Endothelial cell of umbilical vein (primary cell): ENCODE measurements around the gene FBXO44. TPM values are rescaled to one million over a fixed set of nuclear protein-coding genes. Genes with fewer than 3 reads are reported as not detected.

ENCODE experiments used
- BruUV-seq: library from RNA; stranded (reverse); fragments of 400-500 nt; replicated peaks from 2 replicates; lab custom pipeline; 2021; lab: Mats Ljungman, UMichigan
- CTCF ChIA-PET: fragments of 300-600, 350-600 bp; sonication (Branson Sonifier 250); formaldehyde crosslinking; loops from one replicate; lab custom pipeline; 2021; ENCODE audit warnings: antibody characterized with exemption, inconsistent platforms; lab: Charles Lee
- POLR2A ChIA-PET: fragments of 300-600, 350-600 bp; sonication (Branson Sonifier 250); formaldehyde crosslinking; loops from one replicate; lab custom pipeline; 2021; ENCODE audit warnings: antibody characterized with exemption, inconsistent platforms; lab: Charles Lee
- DNase-seq: peaks from one replicate; pipeline ENCODE4 v3.0.0-alpha.2; 2011; ENCODE audit warnings: low read depth, low spot score
- FAIRE-seq: peaks from 2 replicates; lab custom pipeline; 2011; peaks lifted over from hg19 to GRCh38; lab: Jason Lieb, UNC
- H2AFZ ChIP-seq: 2 replicates; pipeline ENCODE4 v1.6.0; 2012; ENCODE audit warnings: low read depth, low read length, control low read depth, inconsistent platforms
- H3K27ac ChIP-seq: 2 replicates; pipeline ENCODE4 v1.5.1; 2011; ENCODE audit warnings: low read depth, mild to moderate bottlenecking, control low read depth, low read length, moderate library complexity; ENCODE audit not compliant: insufficient read depth
- H3K27me3 ChIP-seq, 2 experiments: 2 replicates each; pipeline versions ENCODE4 v1.6.0 to v1.6.1; 2011; ENCODE audit warnings: low read length in 2 of 2, mixed read lengths in 1 of 2; ENCODE audit not compliant: control insufficient read depth in 2 of 2, insufficient read depth in 2 of 2
- H3K36me3 ChIP-seq, 2 experiments: 2 replicates in 1 of 2; 3 replicates in 1 of 2; pipeline ENCODE4 v1.5.1; 2011; ENCODE audit warnings: low read length in 2 of 2, mild to moderate bottlenecking in 1 of 2, moderate library complexity in 1 of 2; ENCODE audit not compliant: control insufficient read depth in 2 of 2, insufficient read depth in 2 of 2; ENCODE audit errors: extremely low read depth in 1 of 2
- H3K4me1 ChIP-seq: 3 replicates; pipeline ENCODE4 v1.5.1; 2011; ENCODE audit warnings: mild to moderate bottlenecking, low read length; ENCODE audit not compliant: control insufficient read depth, insufficient read depth; ENCODE audit errors: extremely low read depth
- H3K4me2 ChIP-seq: 2 replicates; pipeline ENCODE4 v1.6.1; 2011; ENCODE audit warnings: low read length, control low read depth, mixed read lengths; ENCODE audit not compliant: insufficient read depth
- H3K4me3 ChIP-seq, 3 experiments: fragments of 200-600 bp in 1 of 3; sonication (generic), shearing (Covaris generic) in 1 of 3; replicated peaks in 1 of 3; 2 replicates each; pipeline ENCODE4 v1.5.1; 2011 to 2016; ENCODE audit warnings: control low read depth in 3 of 3, low read length in 3 of 3, mild to moderate bottlenecking in 2 of 3, inconsistent platforms in 1 of 3, low read depth in 1 of 3, moderate library complexity in 1 of 3; ENCODE audit not compliant: insufficient read depth in 1 of 3
- H3K79me2 ChIP-seq: 2 replicates; pipeline ENCODE4 v1.6.0; 2012; ENCODE audit warnings: low read length, inconsistent platforms; ENCODE audit not compliant: control insufficient read depth, insufficient read depth
- H3K9ac ChIP-seq: replicated peaks from 2 replicates; pipeline ENCODE3; 2011; ENCODE audit warnings: low read length, control low read depth; ENCODE audit not compliant: insufficient read depth; ENCODE audit errors: extremely low read depth
- H3K9me1 ChIP-seq: replicated peaks from 3 replicates; pipeline ENCODE4 v1.6.0; 2011; ENCODE audit warnings: mild to moderate bottlenecking, low read length; ENCODE audit not compliant: control insufficient read depth, insufficient read depth; ENCODE audit errors: extremely low read depth
- H3K9me3 ChIP-seq: replicated peaks from 2 replicates; pipeline ENCODE4 v1.5.1; 2012; ENCODE audit warnings: low read length, inconsistent platforms; ENCODE audit not compliant: control insufficient read depth, insufficient read depth
- H4K20me1 ChIP-seq: replicated peaks from 2 replicates; pipeline ENCODE3; 2011; ENCODE audit warnings: mild to moderate bottlenecking, low read length; ENCODE audit not compliant: control insufficient read depth, insufficient read depth; ENCODE audit errors: extremely low read depth
- CTCF ChIP-seq, 2 donors: IDR thresholded peaks; 1 replicate in 1 of 2; 2 replicates in 1 of 2; pipeline ENCODE4 v1.5.1; 2011; ENCODE audit warnings: low read length in 2 of 2, mild to moderate bottlenecking in 2 of 2, moderate library complexity in 2 of 2, control low read depth in 1 of 2, inconsistent platforms in 1 of 2, low read depth in 1 of 2; ENCODE audit not compliant: insufficient read depth in 1 of 2; ENCODE audit errors: extremely low read depth in 1 of 2
- EZH2 ChIP-seq: IDR thresholded peaks from 2 replicates; pipeline ENCODE4 v1.6.1; 2012; ENCODE audit warnings: borderline replicate concordance, low read depth, mild to moderate bottlenecking, moderate library complexity, low read length, inconsistent platforms; ENCODE audit not compliant: severe bottlenecking
- FOS ChIP-seq: IDR thresholded peaks from 2 replicates; pipeline ENCODE4 v1.6.1; 2011; ENCODE audit warnings: mild to moderate bottlenecking, low read length, moderate library complexity, borderline replicate concordance; ENCODE audit not compliant: insufficient read depth
- GATA2 ChIP-seq: IDR thresholded peaks from 2 replicates; pipeline ENCODE4 v1.7.0; 2011; ENCODE audit warnings: low read depth, mild to moderate bottlenecking, moderate library complexity, mixed read lengths, low read length; ENCODE audit not compliant: insufficient read length, insufficient read depth
- JUN ChIP-seq: IDR thresholded peaks from 2 replicates; pipeline ENCODE4 v1.6.1; 2011; ENCODE audit warnings: borderline replicate concordance, low read depth; ENCODE audit not compliant: insufficient read length, insufficient read depth
- MAX ChIP-seq: IDR thresholded peaks from 2 replicates; pipeline ENCODE4 v1.6.1; 2011; ENCODE audit not compliant: insufficient read depth, insufficient read length
- MYC ChIP-seq: IDR thresholded peaks from one replicate; pipeline ENCODE4 v1.6.1; 2011; ENCODE audit warnings: mild to moderate bottlenecking, low read depth, low read length
- POLR2A ChIP-seq: IDR thresholded peaks from 2 replicates; pipeline ENCODE4 v1.6.1; 2012; ENCODE audit warnings: low read depth, mild to moderate bottlenecking, control low read depth, low read length
- POLR2AphosphoS5 ChIP-seq: IDR thresholded peaks from 2 replicates; pipeline ENCODE4 v1.6.1; 2012; ENCODE audit warnings: low read depth, mild to moderate bottlenecking, control low read depth, low read length, moderate library complexity; ENCODE audit not compliant: insufficient read depth
- dilution Hi-C: fragments of 300-500 bp; cut with MboI; formaldehyde crosslinking; loops from one replicate; pipeline ENCODE4 v1.15.0; 2019; ENCODE audit warnings: low sequenced_read_pairs; ENCODE audit not compliant: extremely low pct_ligation_motif_present
- intact Hi-C: fragments of 100-400 bp; cut with micrococcal nuclease; formaldehyde crosslinking; loops from one replicate; pipeline ENCODE4 v1.10.0; 2022
- polyA plus RNA-seq, 4 experiments: library from polyadenylated mRNA; depleted of rRNA in 3 of 4; stranded (reverse) in 3 of 4; unstranded in 1 of 4; fragments of >200 nt; gene quantifications; 2 replicates each; pipeline versions ENCODE4 v1.2.1 to v1.2.3, GENCODE V29; 2011 to 2012; ENCODE audit warnings: missing spikeins in 1 of 4
- total RNA-seq: library from RNA; stranded (reverse); gene quantifications from 2 replicates; pipeline ENCODE4 v1.2.3, GENCODE V29; 2021

The FBXO44 gene
- total and polyA plus RNA-seq, 2 donors (not counting 3 experiments of a cell fraction or from before 2014, with no cell fraction given): 16.8 to 22.5 TPM

GRCh38 chr1:11700601-11701467 lies 46.2 kb downstream of the FBXO44 start:
- TF ChIP-seq FOS (no peak), EZH2 (no peak), MAX (no peak), GATA2 (no peak), POLR2AphosphoS5 (no peak), JUN (no peak), POLR2A (no peak), CTCF (IDR thresholded peaks at IDR 0.05; ENCODE audit: extremely low read depth in 1 of 2, insufficient read depth in 1 of 2, low read depth in 1 of 2, low read length in 2 of 2) (no peak), MYC (no peak)
- H3K9me1 ChIP-seq: no peaks in the 10 kb centered on the region
- no peaks in the 10 kb centered on the region for H3K36me3 ChIP-seq
- dilution Hi-C loops (no loop called here), intact Hi-C loops (no loop called here)
- no TSS peak for BruUV-seq
- H3K4me1 ChIP-seq: no peaks in the 10 kb centered on the region
- no peaks in the 10 kb centered on the region for H3K79me2 ChIP-seq
- H3K4me3 ChIP-seq: no peak overlapping the region
- ChIA-PET POLR2A (no interaction called here), CTCF (interaction anchor here (1.0 to 3.5 kb wide), 5 partner anchors 10 to 663 kb away, joined by 3 to 17 read pairs (median 4); no protein-coding TSS in a partner anchor)
- no peak overlapping the region for H3K4me2 ChIP-seq
- H3K27ac ChIP-seq: no peak overlapping the region
- H3K9me3 ChIP-seq: no peaks in the 10 kb centered on the region
- peaks cover 12 to 20% of the 10 kb centered on the region in 2 experiments for H3K27me3 ChIP-seq
- no peaks in the 10 kb centered on the region for H4K20me1 ChIP-seq
- DNase-seq: no peak
- H3K9ac ChIP-seq: no peak overlapping the region
- H2AFZ ChIP-seq: no peak overlapping the region
- FAIRE-seq: no peak
